GM20000 (cell line): ENCODE measurements around the gene SHISA2.

Source experiments
- DNase-seq: peaks from one replicate; pipeline ENCODE4 v3.0.0; 2012; ENCODE audit warnings: low spot score
- TF ChIP-seq, protein P1 (sequence below): IDR thresholded peaks from 2 replicates; pipeline ENCODE4 v1.5.1; 2012; ENCODE audit warnings: mild to moderate bottlenecking, control low read depth; ENCODE audit errors: extremely low read depth, missing control alignments

Gene SHISA2

DNA sequence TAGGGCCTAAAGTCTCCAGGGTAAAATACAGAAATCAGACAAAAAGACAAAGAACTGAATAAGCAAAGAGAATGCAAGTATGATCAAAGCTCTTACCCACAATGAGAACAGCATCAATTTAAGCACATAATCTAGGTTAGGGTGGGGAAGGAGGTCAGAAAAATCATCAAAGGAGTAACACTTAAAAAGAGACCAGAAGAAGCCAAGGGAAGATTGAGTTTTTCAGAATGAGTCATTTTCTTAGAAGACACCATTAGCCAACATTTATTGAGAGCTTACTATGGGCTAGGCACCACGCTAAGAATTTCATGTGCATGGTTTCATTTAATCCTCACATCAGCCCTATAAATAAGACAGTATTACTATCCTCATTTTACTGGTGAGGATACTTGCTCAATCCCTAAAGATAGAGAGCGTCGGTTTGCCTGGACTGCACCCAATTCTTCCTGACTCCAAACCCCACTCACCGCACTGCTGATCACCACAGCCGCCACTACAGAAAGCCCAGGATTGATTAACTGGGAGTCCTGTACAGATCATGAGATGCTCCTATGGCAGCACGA, 1.7 kb upstream of the SHISA2 start:
- TF ChIP-seq, protein P1, sequence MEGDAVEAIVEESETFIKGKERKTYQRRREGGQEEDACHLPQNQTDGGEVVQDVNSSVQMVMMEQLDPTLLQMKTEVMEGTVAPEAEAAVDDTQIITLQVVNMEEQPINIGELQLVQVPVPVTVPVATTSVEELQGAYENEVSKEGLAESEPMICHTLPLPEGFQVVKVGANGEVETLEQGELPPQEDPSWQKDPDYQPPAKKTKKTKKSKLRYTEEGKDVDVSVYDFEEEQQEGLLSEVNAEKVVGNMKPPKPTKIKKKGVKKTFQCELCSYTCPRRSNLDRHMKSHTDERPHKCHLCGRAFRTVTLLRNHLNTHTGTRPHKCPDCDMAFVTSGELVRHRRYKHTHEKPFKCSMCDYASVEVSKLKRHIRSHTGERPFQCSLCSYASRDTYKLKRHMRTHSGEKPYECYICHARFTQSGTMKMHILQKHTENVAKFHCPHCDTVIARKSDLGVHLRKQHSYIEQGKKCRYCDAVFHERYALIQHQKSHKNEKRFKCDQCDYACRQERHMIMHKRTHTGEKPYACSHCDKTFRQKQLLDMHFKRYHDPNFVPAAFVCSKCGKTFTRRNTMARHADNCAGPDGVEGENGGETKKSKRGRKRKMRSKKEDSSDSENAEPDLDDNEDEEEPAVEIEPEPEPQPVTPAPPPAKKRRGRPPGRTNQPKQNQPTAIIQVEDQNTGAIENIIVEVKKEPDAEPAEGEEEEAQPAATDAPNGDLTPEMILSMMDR: no peak
- no peak for DNase-seq

DNA sequence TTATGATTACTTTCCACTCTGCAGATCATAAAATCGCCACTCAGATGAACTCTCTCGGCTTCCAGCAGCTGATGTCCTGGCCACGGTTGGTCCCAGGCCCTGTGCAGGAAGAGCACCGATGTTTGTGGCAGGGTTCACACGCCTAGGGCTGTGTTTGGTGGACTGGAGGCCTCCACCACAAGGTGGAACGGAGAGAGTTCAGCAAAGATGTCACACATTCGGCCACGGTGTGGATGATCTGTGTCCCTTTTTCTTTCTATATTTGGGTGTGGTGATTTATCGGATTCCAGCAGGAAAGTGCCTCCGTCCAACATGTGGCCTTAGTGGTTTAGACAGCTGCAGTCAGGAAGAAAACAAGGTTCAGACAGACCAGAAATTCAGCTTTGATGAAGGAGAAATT, 521 bp upstream of the SHISA2 start:
- no peak for DNase-seq
- TF ChIP-seq, protein P1: no peak

DNA sequence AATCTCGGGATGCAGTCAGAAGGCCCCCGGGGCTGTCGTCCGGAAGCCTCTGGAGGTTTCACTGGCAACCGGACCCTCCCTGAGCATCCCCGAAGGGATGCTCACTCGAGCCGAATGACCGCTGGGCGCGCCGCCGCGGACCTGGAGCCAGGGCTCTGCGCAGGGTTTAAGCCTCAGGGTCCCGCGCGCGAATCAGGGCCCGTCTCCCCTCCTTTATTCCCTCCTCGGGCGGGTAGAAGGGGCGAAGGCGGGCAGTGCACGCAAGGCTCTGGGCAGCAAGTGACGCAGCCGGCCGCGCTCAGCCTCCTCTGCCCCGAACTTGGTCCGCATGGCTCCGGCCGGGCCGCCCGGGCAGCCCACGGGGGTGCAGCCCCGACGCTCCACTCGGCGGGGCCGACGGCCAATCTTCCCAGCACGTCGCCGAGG, 572 bp downstream of the SHISA2 start:
- TF ChIP-seq, protein P1: no peak
- peak; percentile 31 for DNase-seq

DNA sequence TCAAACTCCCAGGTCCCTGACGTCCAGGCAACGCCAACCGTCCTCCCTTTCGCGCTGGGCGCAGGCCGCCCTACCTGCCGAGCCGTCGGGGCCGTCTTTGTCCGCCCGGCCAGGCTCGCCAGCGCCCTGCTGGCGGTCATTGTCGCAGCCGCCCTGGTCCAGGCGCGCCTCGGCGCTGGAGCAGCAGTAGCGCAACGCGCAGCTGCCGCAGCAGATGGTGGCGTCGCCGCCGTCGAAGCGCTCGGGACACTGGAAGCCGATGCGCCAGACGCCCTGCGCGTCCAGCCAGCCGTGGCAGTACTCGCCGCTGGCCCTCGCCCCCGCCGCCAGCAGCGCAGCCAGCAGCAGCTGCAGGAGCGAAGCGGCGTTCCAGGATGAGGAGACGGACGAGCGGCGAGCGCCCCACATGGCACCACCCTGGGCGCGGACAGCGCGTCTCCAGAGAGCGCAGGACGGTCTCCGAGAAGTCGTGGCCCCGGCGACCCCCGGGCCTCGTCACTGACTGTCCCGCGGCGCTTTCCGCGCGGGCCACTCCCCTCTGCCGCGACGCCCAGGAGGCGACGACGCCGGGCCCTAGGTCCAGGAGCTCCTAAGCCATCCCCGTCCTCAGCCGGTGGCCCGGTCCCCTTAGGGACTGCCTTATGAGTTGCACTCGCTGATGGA, 1.1 kb downstream of the SHISA2 start:
- DNase-seq: no peak
- TF ChIP-seq, protein P1: no peak

DNA sequence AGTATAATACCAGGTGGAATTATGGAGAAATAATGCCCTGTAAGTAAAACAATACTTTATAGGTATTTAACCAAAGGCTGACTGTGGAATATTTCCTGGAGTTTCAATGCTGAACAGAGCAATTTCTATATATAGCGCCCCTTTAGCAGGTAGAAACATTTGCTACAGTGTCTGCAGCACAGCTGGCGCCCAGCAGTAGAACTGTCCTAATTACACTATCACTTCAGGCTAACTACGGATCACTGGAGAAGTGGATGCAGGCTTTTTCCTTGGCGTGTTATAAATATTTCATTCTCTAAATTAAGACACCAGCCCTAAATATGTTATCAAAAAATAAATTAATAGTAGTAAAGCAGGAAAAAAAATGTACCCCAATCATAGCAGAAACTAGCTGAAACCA, 3.1 kb downstream of the SHISA2 start:
- TF ChIP-seq, protein P1: no peak
- no peak for DNase-seq

DNA sequence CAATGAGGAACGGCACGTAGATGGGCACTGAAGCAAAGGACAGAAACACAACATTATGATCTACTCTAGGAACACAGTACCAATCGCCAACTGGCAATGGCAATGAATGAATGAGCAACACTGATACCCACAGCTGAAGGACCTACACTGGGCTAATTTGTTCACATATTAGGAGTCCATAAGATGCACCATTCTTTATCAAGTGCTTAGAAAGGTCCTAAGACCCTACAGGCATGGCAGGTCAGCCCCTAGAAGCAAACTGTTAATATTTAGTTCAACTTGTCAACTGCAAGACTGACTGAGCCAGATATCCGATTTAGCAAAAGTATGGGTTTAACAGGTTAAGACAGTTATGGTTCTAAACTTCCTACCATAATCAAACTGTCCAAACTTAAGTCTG, 4.8 kb downstream of the SHISA2 start:
- TF ChIP-seq, protein P1: no peak
- DNase-seq: no peak

DNA sequence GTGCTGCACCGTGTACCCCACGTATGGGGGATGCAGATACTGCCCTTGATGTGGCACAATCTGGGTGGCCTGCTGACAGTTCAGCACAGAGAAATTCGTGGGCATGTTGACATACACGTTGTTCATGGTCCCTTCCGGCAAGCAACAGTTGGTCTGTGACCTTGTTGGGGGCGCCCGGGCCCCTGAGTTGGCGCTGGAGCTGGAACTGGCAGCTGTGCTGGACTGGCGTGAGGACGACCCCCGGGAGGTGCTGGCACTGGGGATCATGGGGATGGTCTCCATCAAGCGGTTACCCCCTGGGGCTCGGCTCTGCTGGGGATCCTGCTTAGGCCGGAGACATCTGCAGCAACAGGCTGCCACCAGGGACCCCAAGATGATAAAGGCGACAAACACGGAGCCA, 5.2 kb downstream of the SHISA2 start:
- DNase-seq: no peak
- TF ChIP-seq, protein P1: no peak
